Measurements from ENCODE around the gene WRNIP1.

DNA sequence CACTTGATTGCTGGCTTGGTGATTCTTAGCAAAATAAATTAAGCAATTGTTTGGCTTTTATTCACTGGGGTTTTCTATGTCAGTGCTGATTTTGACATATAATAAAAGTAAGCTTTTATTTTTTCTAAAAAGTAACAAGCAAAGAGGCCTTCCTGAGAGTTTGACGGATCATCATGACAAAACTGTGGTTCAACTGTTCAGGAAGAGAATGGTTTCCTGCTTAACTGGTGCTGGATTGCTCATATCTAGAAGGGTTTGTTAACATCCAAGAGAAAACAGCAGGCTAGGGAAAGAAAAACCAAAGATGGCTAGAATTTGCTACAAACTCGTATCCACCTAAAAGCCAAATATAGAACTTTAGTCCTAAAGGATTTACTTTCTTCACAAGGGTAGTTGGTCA, 55.2 kb downstream of the WRNIP1 start:
- TF ChIP-seq, protein P1, sequence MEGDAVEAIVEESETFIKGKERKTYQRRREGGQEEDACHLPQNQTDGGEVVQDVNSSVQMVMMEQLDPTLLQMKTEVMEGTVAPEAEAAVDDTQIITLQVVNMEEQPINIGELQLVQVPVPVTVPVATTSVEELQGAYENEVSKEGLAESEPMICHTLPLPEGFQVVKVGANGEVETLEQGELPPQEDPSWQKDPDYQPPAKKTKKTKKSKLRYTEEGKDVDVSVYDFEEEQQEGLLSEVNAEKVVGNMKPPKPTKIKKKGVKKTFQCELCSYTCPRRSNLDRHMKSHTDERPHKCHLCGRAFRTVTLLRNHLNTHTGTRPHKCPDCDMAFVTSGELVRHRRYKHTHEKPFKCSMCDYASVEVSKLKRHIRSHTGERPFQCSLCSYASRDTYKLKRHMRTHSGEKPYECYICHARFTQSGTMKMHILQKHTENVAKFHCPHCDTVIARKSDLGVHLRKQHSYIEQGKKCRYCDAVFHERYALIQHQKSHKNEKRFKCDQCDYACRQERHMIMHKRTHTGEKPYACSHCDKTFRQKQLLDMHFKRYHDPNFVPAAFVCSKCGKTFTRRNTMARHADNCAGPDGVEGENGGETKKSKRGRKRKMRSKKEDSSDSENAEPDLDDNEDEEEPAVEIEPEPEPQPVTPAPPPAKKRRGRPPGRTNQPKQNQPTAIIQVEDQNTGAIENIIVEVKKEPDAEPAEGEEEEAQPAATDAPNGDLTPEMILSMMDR (conservative IDR thresholded peaks at IDR 0.05), result no peak
- no peak for TF ChIP-seq ZFX (IDR thresholded peaks at IDR 0.05)

Measured in C4-2B (cell line).